Vagina (tissue), 2 donors: ENCODE results near the gene NACA2.

Source experiments
- POLR2A ChIP-seq, 2 donors: fragments of 450-650 bp; IDR thresholded peaks; one replicate each; pipeline ENCODE4 v1.6.1; 2017; ENCODE audit warnings: antibody characterized with exemption in 2 of 2, mild to moderate bottlenecking in 2 of 2, moderate library complexity in 2 of 2
- POLR2AphosphoS5 ChIP-seq, 2 donors: sonication (generic); formaldehyde crosslinking; IDR thresholded peaks; one replicate each; pipeline ENCODE4 v1.9.0; 2017; ENCODE audit warnings: antibody characterized with exemption in 2 of 2, mild to moderate bottlenecking in 2 of 2, low read depth in 1 of 2; ENCODE audit not compliant: insufficient read depth in 1 of 2
- TF ChIP-seq, protein P1 (sequence below), 3 experiments: fragments of 450-650 bp in 2 of 3; fragments of 200-600 bp in 1 of 3; sonication (generic) in 1 of 3; IDR thresholded peaks; one replicate each; pipeline ENCODE4 v1.5.1; 2017 to 2019; ENCODE audit warnings: antibody characterized with exemption in 3 of 3, mild to moderate bottlenecking in 2 of 3, moderate library complexity in 2 of 3

DNA sequence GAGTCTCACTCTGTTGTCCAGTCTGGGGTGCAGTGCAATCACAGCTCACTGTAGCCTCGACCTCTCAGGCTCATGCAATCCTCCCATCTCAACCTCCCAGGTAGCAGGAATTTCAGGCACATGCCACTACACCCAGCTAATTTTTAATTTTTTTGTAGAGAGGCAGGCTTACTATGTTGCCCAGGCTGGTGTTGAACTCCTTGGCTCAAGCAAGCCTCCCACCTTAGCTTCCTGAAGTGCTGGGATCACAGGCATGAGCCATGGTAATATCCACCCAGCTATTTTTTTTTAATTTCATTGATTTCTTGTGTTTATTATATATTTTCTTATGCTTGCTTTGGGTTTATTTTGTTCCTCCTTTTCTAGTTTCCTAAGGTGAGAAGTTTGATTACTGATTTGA is 33.9 kb upstream of the NACA2 start:
- TF ChIP-seq, protein P1, sequence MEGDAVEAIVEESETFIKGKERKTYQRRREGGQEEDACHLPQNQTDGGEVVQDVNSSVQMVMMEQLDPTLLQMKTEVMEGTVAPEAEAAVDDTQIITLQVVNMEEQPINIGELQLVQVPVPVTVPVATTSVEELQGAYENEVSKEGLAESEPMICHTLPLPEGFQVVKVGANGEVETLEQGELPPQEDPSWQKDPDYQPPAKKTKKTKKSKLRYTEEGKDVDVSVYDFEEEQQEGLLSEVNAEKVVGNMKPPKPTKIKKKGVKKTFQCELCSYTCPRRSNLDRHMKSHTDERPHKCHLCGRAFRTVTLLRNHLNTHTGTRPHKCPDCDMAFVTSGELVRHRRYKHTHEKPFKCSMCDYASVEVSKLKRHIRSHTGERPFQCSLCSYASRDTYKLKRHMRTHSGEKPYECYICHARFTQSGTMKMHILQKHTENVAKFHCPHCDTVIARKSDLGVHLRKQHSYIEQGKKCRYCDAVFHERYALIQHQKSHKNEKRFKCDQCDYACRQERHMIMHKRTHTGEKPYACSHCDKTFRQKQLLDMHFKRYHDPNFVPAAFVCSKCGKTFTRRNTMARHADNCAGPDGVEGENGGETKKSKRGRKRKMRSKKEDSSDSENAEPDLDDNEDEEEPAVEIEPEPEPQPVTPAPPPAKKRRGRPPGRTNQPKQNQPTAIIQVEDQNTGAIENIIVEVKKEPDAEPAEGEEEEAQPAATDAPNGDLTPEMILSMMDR (IDR thresholded peaks at IDR 0.05) = no peak
- TF ChIP-seq POLR2A (IDR thresholded peaks at IDR 0.05) = no peak
- TF ChIP-seq POLR2AphosphoS5 (IDR thresholded peaks at IDR 0.05; ENCODE audit: insufficient read depth in 1 of 2, low read depth in 1 of 2) = no peak
